Ovary (tissue), 9 donors: ENCODE results near the gene KLK1. TPM values are rescaled to one million over a fixed set of nuclear protein-coding genes. Genes with fewer than 3 reads are reported as not detected.
"Not testable (repeated sequence)": the region's sequence is repeated elsewhere in the genome, so short reads cannot be mapped to it uniquely, and the experiment has no call there.

ENCODE experiments used
- DNase-seq, 5 donors: peaks; one replicate each; pipeline ENCODE4 v3.0.0-alpha.2; 2019 to 2020
- H3K27ac ChIP-seq, 2 donors: fragments of 200-600 bp; one replicate each; pipeline versions ENCODE4 v1.5.1 to v1.8.0; 2019 to 2022
- H3K27me3 ChIP-seq: fragments of 200-600 bp; one replicate; pipeline ENCODE4 v1.8.0; 2022
- H3K36me3 ChIP-seq: fragments of 200-600 bp; sonication (generic); one replicate; pipeline ENCODE4 v1.5.1; 2019
- H3K4me1 ChIP-seq: one replicate; pipeline ENCODE4 v1.8.1; 2013; ENCODE audit warnings: mild to moderate bottlenecking, moderate library complexity; ENCODE audit not compliant: insufficient read depth
- H3K4me3 ChIP-seq: fragments of 200-600 bp; sonication (generic); one replicate; pipeline ENCODE4 v1.5.1; 2017
- H3K9me3 ChIP-seq, 2 donors: fragments of 200-600 bp in 1 of 2; sonication (generic) in 1 of 2; one replicate each; pipeline versions ENCODE4 v1.5.1 to v1.8.1; 2013 to 2019; ENCODE audit warnings: mild to moderate bottlenecking in 1 of 2, moderate library complexity in 1 of 2
- CTCF ChIP-seq, 3 donors: fragments of 450-650 bp in 2 of 3; fragments of 200-600 bp in 1 of 3; IDR thresholded peaks; one replicate each; pipeline versions ENCODE4 v1.5.1 to v1.8.0; 2016 to 2022; ENCODE audit warnings: antibody characterized with exemption in 3 of 3, mild to moderate bottlenecking in 1 of 3
- EP300 ChIP-seq: sonication (generic); formaldehyde crosslinking; IDR thresholded peaks from one replicate; pipeline ENCODE4 v1.6.1; 2017; ENCODE audit warnings: antibody characterized with exemption
- POLR2A ChIP-seq: fragments of 450-650 bp; IDR thresholded peaks from one replicate; pipeline ENCODE4 v1.6.1; 2017; ENCODE audit warnings: antibody characterized with exemption, mild to moderate bottlenecking, moderate library complexity
- WGBS, 3 donors: extraction: QIAGEN DNeasy Blood & Tissue Kit in 1 of 3; methylation state at CpG; one replicate each; pipeline versions ENCODE4 v1.1.5 to v1.1.7; 2013 to 2017; 5-methylcytosine and 5-hydroxymethylcytosine counted together
- intact Hi-C, 4 donors: fragments of 100-400 bp; cut with DNase I; formaldehyde crosslinking; loops; one replicate each; pipeline versions ENCODE4 v1.11.0 to v1.15.1; 2022 to 2023
- polyA plus RNA-seq, 2 donors: library from polyadenylated mRNA; stranded (reverse); fragments of 200-250 nt in 1 of 2; fragments of 350-450 nt in 1 of 2; fragmentation: Illumina TruSeq in 1 of 2; extraction: RNeasy Lipid Tissue Mini Kit (QIAGEN cat#74804) in 1 of 2; gene quantifications; one replicate each; pipeline ENCODE4 v1.2.3, GENCODE V29; 2013 to 2014
- total RNA-seq, 7 donors: library from RNA; depleted of rRNA in 2 of 7; stranded (reverse); fragments of >200 nt in 2 of 7; fragmentation: NEBNext Ultra II Directional in 3 of 7; extraction: Animal tissue kit (Norgen Biotek cat#: 25700) in 3 of 7; gene quantifications; one replicate each; pipeline versions ENCODE4 v1.1.0 to v1.2.4, GENCODE V29; 2016 to 2023
- donor health status: DM: no; HTN: no; CAD: no; lungs with moderate emphysema.
- donor health status: DM: no; HTN: no; CAD: no.
- donor health status: Bipolar disorder and iron deficiency.
- donor health status: DM: yes; HTN: yes; CAD: no.
- donor health status: DM: no; HTN: no; CAD: no.
- donor health status: DM: yes; HTN: yes; CAD: no.

KLK1 gene
- total and polyA plus RNA-seq, 9 donors, result 0.23 to 1.2 (median 0.57) TPM; not detected in 1

GRCh38 chr19:50817941-50818858 lies 5.4 kb downstream of the KLK1 start:
- no peak for DNase-seq
- Histone ChIP-seq H3K4me1 (no peaks in the 10 kb centered on the region), H3K4me3 (no peak overlapping the region), H3K9me3 (no peaks in the 10 kb centered on the region), H3K27ac (no peak overlapping the region), H3K27me3 (no peaks in the 10 kb centered on the region), H3K36me3 (no peaks in the 10 kb centered on the region)
- intact Hi-C loops, result no loop called here
- WGBS, 3 donors, result 4 to 5% (median 5%) methylated on average over 48 to 52 of the region's 52 CpGs
- TF ChIP-seq POLR2A (no peak), CTCF (IDR thresholded peaks at IDR 0.05) (no peak), EP300 (no peak)

- no peak for DNase-seq
- no peaks in the 10 kb centered on the region for H3K9me3 ChIP-seq
- no peak overlapping the region for H3K4me3 ChIP-seq
- intact Hi-C loops, result no loop called here
- H3K4me1 ChIP-seq, result no peaks in the 10 kb centered on the region
- 92 to 96% (median 93%) methylated on average over 1 of the region's 1 CpG for WGBS, 3 donors
- no peaks in the 10 kb centered on the region for H3K36me3 ChIP-seq
- no peak overlapping the region for H3K27ac ChIP-seq
- H3K27me3 ChIP-seq, result no peaks in the 10 kb centered on the region
- no peak for TF ChIP-seq CTCF (IDR thresholded peaks at IDR 0.05)
- no peak for TF ChIP-seq POLR2A
- no peak for TF ChIP-seq EP300
These were observed 8.1 kb downstream of the KLK1 start for GRCh38 chr19:50815439-50815838.

- no peak overlapping the region for H3K4me3 ChIP-seq
- WGBS, 3 donors, result 69 to 79% (median 69%) methylated on average over 5 of the region's 5 CpGs
These were observed 8.7 kb downstream of the KLK1 start for GRCh38 chr19:50814883-50815282.

GRCh38 chr19:50812474-50812873 lies 11.1 kb downstream of the KLK1 start:
- WGBS, 3 donors, result 60 to 69% (median 68%) methylated on average over 3 of the region's 3 CpGs
- no peaks in the 10 kb centered on the region for H3K27me3 ChIP-seq

More at GRCh38 chr19:50814883-50815282, 8.7 kb downstream of the KLK1 start:
- no peaks in the 10 kb centered on the region for H3K9me3 ChIP-seq
- H3K27me3 ChIP-seq, result no peaks in the 10 kb centered on the region
- no peak for DNase-seq
- intact Hi-C loops, result no loop called here
- no peak for TF ChIP-seq EP300
- no peak for TF ChIP-seq POLR2A
- TF ChIP-seq CTCF (IDR thresholded peaks at IDR 0.05), result no peak
- H3K27ac ChIP-seq, result no peak overlapping the region
- no peaks in the 10 kb centered on the region for H3K36me3 ChIP-seq
- H3K4me1 ChIP-seq, result no peaks in the 10 kb centered on the region

GRCh38 chr19:50811622-50812238 lies 11.9 kb downstream of the KLK1 start:
- H3K4me3 ChIP-seq, H3K27ac ChIP-seq, DNase-seq, H3K9me3 ChIP-seq, H3K27me3 ChIP-seq, H3K4me1 ChIP-seq, H3K36me3 ChIP-seq, intact Hi-C loops: not testable (repeated sequence)
- WGBS, 3 donors, result 68 to 76% (median 73%) methylated on average over 3 of the region's 3 CpGs

More at GRCh38 chr19:50812474-50812873, 11.1 kb downstream of the KLK1 start:
- Histone ChIP-seq H3K27ac (no peak overlapping the region), H3K4me3 (no peak overlapping the region), H3K36me3 (no peaks in the 10 kb centered on the region), H3K9me3 (no peaks in the 10 kb centered on the region), H3K4me1 (no peaks in the 10 kb centered on the region)
- DNase-seq, result no peak
- intact Hi-C loops, result no loop called here
- TF ChIP-seq CTCF (IDR thresholded peaks at IDR 0.05), result no peak
- no peak for TF ChIP-seq POLR2A
- TF ChIP-seq EP300, result no peak
